SW480 (cell line): ENCODE measurements around the gene HTR3E.
"Not testable (repeated sequence)": the region's sequence is repeated elsewhere in the genome, so short reads cannot be mapped to it uniquely, and the experiment has no call there.

Source experiments
- DNase-seq: peaks from one replicate; pipeline ENCODE4 v3.0.0-alpha.2; 2016; ENCODE audit warnings: low spot score

Gene HTR3E

GRCh38 chr3:184116017-184116416, 19.2 kb downstream of the HTR3E start:
- no peak for DNase-seq

- no peak for DNase-seq
Observed at GRCh38 chr3:184117636-184118035, 20.8 kb downstream of the HTR3E start.

- DNase-seq, result not testable (repeated sequence)
Observed at GRCh38 chr3:184121031-184121430, 24.2 kb downstream of the HTR3E start.

- DNase-seq, result no peak
Observed at GRCh38 chr3:184126006-184126405, 29.1 kb downstream of the HTR3E start.

- peak; percentile 51 for DNase-seq
Observed at GRCh38 chr3:184129012-184129411, 32.1 kb downstream of the HTR3E start.

GRCh38 chr3:184132945-184133344, 36.1 kb downstream of the HTR3E start:
- no peak for DNase-seq

- DNase-seq, result peak; percentile 93
Observed at GRCh38 chr3:184133840-184134745, 37.2 kb downstream of the HTR3E start.

- DNase-seq, result no peak
Observed at GRCh38 chr3:184134746-184135148, 37.9 kb downstream of the HTR3E start.

GRCh38 chr3:184135149-184135910, 38.5 kb downstream of the HTR3E start, which contains the start of gene EIF2B5:
Gene EIF2B5, plus strand, starts transcription at chr3:184135358. Its CDS starts 28 bp downstream, at chr3:184135386.
- DNase-seq, result peak; percentile 96

- no peak for DNase-seq
Observed at GRCh38 chr3:184135911-184136260, 39.0 kb downstream of the HTR3E start.

- DNase-seq, result no peak
Observed at GRCh38 chr3:184140436-184140835, 43.6 kb downstream of the HTR3E start.

- DNase-seq, result no peak
Observed at GRCh38 chr3:184142199-184142598, 45.3 kb downstream of the HTR3E start.

- no peak for DNase-seq
Observed at GRCh38 chr3:184143327-184143726, 46.5 kb downstream of the HTR3E start.

GRCh38 chr3:184144505-184144904, 47.6 kb downstream of the HTR3E start:
- no peak for DNase-seq

- DNase-seq, result peak; percentile 78
Observed at GRCh38 chr3:184145111-184145524, 48.3 kb downstream of the HTR3E start.

GRCh38 chr3:184145751-184146270, 48.9 kb downstream of the HTR3E start:
- DNase-seq, result no peak

GRCh38 chr3:184148076-184148475, 51.2 kb downstream of the HTR3E start:
- DNase-seq, result no peak

- no peak for DNase-seq
Observed at GRCh38 chr3:184149123-184149522, 52.3 kb downstream of the HTR3E start.

- not testable (repeated sequence) for DNase-seq
Observed at GRCh38 chr3:184149770-184150169, 52.9 kb downstream of the HTR3E start.

GRCh38 chr3:184154885-184155643, 58.2 kb downstream of the HTR3E start, which contains the start of gene DVL3:
Gene DVL3, plus strand, starts transcription at chr3:184155377. Its CDS starts 259 bp downstream, at chr3:184155636.
- peak; percentile 81 for DNase-seq

- DNase-seq, result peak; percentile 20
Observed at GRCh38 chr3:184155644-184156521, 59.0 kb downstream of the HTR3E start.
